GM06990 (cell line): ENCODE data around the gene HSPH1.

Experiments used
- DNase-seq: peaks from one replicate; pipeline ENCODE4 v3.0.0-alpha.2; 2011; ENCODE audit not compliant: insufficient read length; ENCODE audit errors: extremely low read depth
- H3K27me3 ChIP-seq: replicated peaks from 2 replicates; pipeline ENCODE4 v1.6.0; 2011; ENCODE audit warnings: low read length; ENCODE audit not compliant: control insufficient read depth, insufficient read depth
- H3K36me3 ChIP-seq: 2 replicates; pipeline ENCODE4 v1.5.1; 2011; ENCODE audit warnings: low read length; ENCODE audit not compliant: control insufficient read depth, insufficient read depth
- H3K4me3 ChIP-seq: replicated peaks from 2 replicates; pipeline ENCODE4 v1.5.1; 2011; ENCODE audit warnings: low read depth, mild to moderate bottlenecking, control low read depth, low read length
- TF ChIP-seq, protein P1 (sequence below): IDR thresholded peaks from 2 replicates; pipeline ENCODE4 v1.5.1; 2011; ENCODE audit warnings: low read length, control low read depth, mild to moderate bottlenecking, inconsistent platforms; ENCODE audit not compliant: insufficient read depth, poor library complexity, severe bottlenecking

HSPH1 gene

DNA sequence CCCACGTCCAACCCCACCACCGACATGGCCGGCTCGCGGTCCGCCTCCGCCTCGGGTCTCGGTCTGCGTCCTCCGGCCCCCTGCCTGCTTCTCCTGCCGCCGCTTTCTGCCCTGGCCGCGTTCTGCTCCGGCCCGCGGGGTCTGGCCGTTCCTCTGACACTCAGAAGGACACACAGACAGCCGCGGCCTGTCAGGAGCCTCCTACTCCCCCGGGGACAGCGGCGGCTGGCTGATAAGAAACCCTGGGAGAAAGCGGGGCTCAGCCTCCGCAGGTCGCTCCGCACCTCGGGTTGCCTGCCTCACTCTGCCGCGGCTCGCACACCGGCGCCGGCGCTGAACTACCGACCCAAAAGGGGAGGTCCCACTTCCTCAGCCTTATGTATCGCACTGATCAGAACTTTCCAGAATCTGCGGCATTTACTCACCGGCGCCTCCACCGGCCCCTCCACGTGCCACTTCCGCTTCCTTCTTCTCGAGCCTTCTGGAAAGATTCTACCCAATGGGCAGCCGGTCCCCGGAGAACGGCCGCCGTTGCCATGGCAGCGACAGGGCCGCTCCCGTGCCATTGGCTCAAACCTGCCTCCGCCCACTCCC is at the start of gene HSPH1:
HSPH1 (minus strand) TSS at position 348 of the 594 bp plus-strand sequence; CDS start at position 26, 322 bp downstream.
- Histone ChIP-seq H3K4me3 (peak within 1 kb of the TSS; percentile 92), H3K36me3 (no peaks in the 10 kb centered on the region; the same call in 1 of the 2 replicates), H3K27me3 (no peaks in the 10 kb centered on the region)
- TF ChIP-seq, protein P1, sequence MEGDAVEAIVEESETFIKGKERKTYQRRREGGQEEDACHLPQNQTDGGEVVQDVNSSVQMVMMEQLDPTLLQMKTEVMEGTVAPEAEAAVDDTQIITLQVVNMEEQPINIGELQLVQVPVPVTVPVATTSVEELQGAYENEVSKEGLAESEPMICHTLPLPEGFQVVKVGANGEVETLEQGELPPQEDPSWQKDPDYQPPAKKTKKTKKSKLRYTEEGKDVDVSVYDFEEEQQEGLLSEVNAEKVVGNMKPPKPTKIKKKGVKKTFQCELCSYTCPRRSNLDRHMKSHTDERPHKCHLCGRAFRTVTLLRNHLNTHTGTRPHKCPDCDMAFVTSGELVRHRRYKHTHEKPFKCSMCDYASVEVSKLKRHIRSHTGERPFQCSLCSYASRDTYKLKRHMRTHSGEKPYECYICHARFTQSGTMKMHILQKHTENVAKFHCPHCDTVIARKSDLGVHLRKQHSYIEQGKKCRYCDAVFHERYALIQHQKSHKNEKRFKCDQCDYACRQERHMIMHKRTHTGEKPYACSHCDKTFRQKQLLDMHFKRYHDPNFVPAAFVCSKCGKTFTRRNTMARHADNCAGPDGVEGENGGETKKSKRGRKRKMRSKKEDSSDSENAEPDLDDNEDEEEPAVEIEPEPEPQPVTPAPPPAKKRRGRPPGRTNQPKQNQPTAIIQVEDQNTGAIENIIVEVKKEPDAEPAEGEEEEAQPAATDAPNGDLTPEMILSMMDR, result peak; percentile 15
- peak; percentile 99 for DNase-seq

DNA sequence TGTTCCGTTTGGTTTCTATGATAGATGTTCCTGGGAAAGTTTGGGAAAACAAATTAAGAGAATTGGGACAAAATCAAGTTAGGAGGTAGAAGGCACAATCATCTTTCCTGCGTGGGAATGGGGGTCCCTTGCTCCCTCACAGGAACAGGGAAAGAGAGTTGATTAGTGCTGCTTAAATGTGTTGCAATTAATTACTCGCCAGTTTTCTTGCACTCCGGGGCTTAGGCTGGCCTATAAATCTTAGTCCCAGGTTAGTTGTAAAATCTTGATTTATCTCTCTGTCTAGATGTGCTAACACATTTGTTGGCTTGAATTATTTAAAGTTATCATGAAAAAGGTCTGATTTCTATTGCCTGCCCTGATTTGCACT is 48.1 kb upstream of the HSPH1 start:
- Histone ChIP-seq H3K4me3 (no peak overlapping the region), H3K36me3 (no peaks in the 10 kb centered on the region), H3K27me3 (no peaks in the 10 kb centered on the region)
- TF ChIP-seq, protein P1, result no peak
- DNase-seq, result no peak

DNA sequence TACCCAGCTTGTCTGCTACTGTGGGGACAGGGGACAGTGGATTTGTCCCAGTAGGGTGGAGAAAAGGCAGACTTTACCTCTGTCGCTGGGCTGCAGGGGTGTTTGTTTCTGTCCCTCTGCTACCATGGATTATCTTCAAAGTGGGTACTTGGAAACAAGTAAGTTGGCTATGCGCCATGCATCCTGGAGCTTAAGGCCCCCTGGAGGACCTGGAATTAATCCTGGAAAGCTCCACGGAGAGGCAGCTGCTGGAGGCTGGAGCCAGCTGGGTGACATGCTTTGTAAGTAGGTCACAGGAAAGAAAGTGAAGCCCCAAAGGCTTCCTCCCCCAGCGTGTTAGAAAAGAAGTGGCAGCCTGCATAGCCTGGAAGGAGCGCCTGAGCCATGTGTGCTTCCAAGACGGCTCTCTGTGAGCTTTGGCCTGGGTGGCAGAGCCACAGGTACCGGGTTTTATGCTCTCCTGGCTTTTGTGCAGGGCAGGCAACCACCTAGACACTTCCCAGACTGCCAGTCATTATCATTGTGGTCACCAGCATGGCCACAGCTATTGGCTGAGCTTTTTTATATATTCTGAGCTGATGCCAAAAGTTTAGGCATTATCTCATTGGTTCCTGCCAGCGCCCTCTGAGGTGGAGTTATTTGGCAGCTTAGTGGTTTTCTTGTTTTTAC is 47.6 kb upstream of the HSPH1 start:
- Histone ChIP-seq H3K27me3 (no peaks in the 10 kb centered on the region), H3K36me3 (no peaks in the 10 kb centered on the region), H3K4me3 (no peak overlapping the region)
- TF ChIP-seq, protein P1, result no peak
- DNase-seq, result no peak

DNA sequence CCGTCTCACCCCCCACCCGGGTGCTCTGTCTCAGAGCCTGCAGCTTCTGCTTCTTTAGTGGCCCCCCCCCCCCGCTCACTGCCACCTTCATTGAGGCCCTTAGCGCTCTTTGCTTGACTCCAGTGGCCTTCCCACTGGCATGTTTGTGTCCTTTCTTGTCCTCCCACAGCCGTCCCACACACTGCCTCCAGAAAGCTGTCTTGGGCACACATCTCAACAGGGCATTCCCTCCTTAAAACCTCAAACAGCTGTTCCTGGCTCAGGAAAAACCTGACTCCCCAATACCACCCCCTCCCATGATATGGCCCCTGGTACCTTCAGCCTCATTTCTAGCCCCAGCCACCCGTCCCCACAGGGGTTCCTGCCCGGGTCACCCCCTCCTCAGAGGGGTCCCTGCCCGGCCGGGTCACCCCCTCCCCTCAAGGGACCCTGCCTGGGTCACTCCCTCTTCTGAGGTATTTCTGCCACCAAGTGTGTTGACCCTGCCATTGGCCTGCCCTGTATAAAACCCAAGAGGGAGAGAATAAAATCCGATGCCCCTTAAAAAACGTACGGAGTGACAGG is 46.9 kb upstream of the HSPH1 start:
- Histone ChIP-seq H3K36me3 (no peaks in the 10 kb centered on the region), H3K27me3 (no peaks in the 10 kb centered on the region), H3K4me3 (no peak overlapping the region)
- DNase-seq, result no peak
- TF ChIP-seq, protein P1, result no peak

DNA sequence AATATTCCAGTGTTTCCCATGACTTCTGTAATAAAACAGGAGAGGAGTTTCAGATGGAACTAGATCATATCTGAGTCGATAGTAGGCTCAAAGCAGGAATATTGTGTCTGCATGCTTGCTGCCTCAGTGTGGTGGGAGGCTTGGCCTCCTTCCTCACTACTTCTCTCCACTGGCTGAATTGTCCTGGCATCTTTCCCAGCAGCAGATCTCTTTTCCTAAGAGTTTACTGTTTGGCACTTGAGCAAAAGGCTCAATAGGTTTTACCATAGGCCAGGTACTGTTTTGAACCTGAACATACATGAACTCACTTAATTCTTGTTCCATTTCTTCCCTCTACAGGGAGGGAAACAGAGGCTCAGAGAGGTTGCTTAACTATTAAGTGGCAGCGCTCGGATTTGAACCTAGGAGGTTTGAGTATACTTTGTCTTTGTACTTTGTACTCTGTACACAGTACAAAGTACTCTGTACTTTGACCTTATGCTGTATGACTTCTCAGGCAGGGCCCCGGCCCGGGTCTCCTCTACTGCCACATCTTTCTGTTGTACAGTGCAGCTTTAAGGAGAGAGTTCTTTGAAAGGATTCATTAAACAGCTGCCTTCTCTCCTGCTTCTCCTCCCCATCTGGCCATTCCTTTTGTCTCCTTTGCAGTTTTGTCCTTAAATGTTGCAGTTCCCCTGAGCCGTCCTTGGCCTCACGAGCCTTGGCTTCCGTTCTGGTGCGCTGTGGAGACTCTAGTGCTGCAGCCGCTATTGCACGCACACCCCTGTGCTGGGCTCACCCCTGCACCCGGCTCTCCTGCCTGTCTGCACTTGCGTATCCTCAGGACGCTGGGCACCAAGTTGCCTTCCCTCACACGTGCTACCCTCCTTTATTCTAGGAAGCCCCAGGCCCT is 46.2 kb upstream of the HSPH1 start:
- TF ChIP-seq, protein P1, result no peak
- Histone ChIP-seq H3K4me3 (no peak overlapping the region), H3K36me3 (no peaks in the 10 kb centered on the region), H3K27me3 (no peaks in the 10 kb centered on the region)
- DNase-seq, result no peak
